SKM-1 (cell line): ENCODE measurements around the gene NEK2.

Experiments
- DNase-seq: peaks from one replicate; lab custom pipeline; 2025; ENCODE audit not compliant: unreplicated experiment; lab: John Stamatoyannopoulos, UW

NEK2 gene

DNA sequence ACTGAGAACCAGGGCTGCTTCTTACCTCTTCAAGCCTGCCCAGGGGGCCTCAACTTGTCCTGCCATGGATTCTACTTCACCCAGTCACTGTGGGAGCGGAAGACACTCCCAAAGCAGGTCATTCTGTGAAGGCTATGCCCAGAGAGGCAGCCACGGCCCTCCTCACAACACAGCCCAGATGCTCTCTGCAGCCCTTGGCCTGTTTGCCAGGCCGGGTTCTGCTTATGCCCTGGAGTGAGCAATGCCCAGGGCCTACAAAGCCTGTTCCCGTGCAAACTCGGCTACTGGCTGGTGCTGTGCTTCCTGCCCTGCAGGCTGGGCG is 62.7 kb downstream of the NEK2 start:
- DNase-seq: no peak
